ENCODE data around the gene TRAF2.

Gene TRAF2

DNA sequence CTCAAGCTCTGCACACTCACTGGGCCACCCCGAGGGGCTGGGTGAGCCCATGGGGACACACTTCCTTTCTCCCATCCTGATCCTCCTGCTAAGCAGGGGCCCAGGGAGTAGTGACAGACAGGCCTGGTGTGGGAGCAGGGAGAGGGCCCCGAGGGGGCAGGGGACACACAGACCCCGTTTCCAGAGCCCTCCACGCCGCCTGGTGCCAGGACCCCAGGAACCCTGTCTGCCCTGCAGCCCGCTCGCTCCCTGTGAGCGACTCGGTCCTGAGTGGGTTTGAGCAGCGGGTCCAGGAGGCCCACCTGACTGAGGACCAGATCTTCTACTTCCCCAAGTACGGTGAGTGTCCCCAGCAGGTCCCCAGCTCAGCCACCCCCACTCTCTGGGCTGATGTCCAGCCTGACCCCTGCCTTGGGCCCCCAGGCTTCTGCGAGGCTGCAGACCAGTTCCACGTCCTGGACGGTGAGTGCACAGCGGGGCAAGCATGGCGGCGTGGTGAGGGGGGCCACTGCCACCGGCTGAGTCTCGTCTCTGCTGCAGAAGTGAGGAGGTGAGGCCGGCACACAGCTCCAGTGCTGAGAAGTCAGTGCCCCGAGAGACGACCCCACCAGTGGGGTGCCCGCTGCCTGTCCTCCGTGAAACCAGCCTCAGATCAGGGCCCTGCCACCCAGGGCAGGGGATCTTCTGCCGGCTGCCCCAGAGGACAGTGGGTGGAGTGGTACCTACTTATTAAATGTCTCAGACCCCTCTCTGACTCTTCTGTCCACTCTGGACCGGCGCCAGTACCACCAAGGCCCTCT lies 60.1 kb downstream of the TRAF2 start:
- no peak for DNase-seq
- H3K36me3 ChIP-seq (replicated peaks): peaks cover 19% of the 10 kb centered on the region
- in situ Hi-C loops (cut with HindIII; ENCODE audit: low pct_ligation_motif_present, low sequenced_read_pairs): loop anchor here (25.0 kb wide), 1 partner anchor 91 kb away; the partner anchor contains the start of genes ABCA2, FUT7 and NPDC1
- TF ChIP-seq, protein P1, sequence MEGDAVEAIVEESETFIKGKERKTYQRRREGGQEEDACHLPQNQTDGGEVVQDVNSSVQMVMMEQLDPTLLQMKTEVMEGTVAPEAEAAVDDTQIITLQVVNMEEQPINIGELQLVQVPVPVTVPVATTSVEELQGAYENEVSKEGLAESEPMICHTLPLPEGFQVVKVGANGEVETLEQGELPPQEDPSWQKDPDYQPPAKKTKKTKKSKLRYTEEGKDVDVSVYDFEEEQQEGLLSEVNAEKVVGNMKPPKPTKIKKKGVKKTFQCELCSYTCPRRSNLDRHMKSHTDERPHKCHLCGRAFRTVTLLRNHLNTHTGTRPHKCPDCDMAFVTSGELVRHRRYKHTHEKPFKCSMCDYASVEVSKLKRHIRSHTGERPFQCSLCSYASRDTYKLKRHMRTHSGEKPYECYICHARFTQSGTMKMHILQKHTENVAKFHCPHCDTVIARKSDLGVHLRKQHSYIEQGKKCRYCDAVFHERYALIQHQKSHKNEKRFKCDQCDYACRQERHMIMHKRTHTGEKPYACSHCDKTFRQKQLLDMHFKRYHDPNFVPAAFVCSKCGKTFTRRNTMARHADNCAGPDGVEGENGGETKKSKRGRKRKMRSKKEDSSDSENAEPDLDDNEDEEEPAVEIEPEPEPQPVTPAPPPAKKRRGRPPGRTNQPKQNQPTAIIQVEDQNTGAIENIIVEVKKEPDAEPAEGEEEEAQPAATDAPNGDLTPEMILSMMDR (IDR thresholded peaks at IDR 0.05; ENCODE audit: low read depth, low read length, missing control alignments): no peak
- no peak overlapping the region for H3K4me3 ChIP-seq (ENCODE audit: low read depth, low read length)
- no peak overlapping the region for H3K27ac ChIP-seq
- no peaks in the 10 kb centered on the region for H3K27me3 ChIP-seq (replicated peaks)

- no peak overlapping the region for H3K27ac ChIP-seq
- in situ Hi-C loops (cut with HindIII; ENCODE audit: low pct_ligation_motif_present, low sequenced_read_pairs): loop anchor here (25.0 kb wide), 1 partner anchor 90 kb away; the partner anchor contains the start of genes ABCA2, FUT7 and NPDC1
- TF ChIP-seq, protein P1 (IDR thresholded peaks at IDR 0.05; ENCODE audit: low read depth, low read length, missing control alignments): no peak
- H3K27me3 ChIP-seq (replicated peaks): no peaks in the 10 kb centered on the region
- DNase-seq: no peak
- H3K36me3 ChIP-seq (replicated peaks): peaks cover 11% of the 10 kb centered on the region
- no peak overlapping the region for H3K4me3 ChIP-seq (ENCODE audit: low read depth, low read length)
These were observed 60.9 kb downstream of the TRAF2 start for GRCh38 chr9:136947028-136947891.

- H3K27me3 ChIP-seq (replicated peaks): no peaks in the 10 kb centered on the region
- no peak overlapping the region for H3K27ac ChIP-seq
- peaks cover 3% of the 10 kb centered on the region for H3K36me3 ChIP-seq (replicated peaks)
- no peak overlapping the region for H3K4me3 ChIP-seq (ENCODE audit: low read depth, low read length)
- DNase-seq: no peak
- TF ChIP-seq, protein P1 (IDR thresholded peaks at IDR 0.05; ENCODE audit: low read depth, low read length, missing control alignments): peak; percentile 68
- in situ Hi-C loops (cut with HindIII; ENCODE audit: low pct_ligation_motif_present, low sequenced_read_pairs): loop anchor here (25.0 kb wide), 1 partner anchor 89 kb away; the partner anchor contains the start of genes ABCA2, FUT7 and NPDC1
These were observed 61.7 kb downstream of the TRAF2 start for GRCh38 chr9:136947955-136948510.

GRCh38 chr9:136949239-136949816 lies 63.0 kb downstream of the TRAF2 start:
- Histone ChIP-seq H3K27ac (no peak overlapping the region), H3K27me3 (replicated peaks) (no peaks in the 10 kb centered on the region), H3K4me3 (ENCODE audit: low read depth, low read length) (peak overlapping the region; percentile 53), H3K36me3 (replicated peaks) (no peaks in the 10 kb centered on the region)
- DNase-seq: no peak
- TF ChIP-seq, protein P1 (IDR thresholded peaks at IDR 0.05; ENCODE audit: low read depth, low read length, missing control alignments): no peak
- in situ Hi-C loops (cut with HindIII; ENCODE audit: low pct_ligation_motif_present, low sequenced_read_pairs): loop anchor here (25.0 kb wide), 1 partner anchor 88 kb away; the partner anchor contains the start of genes ABCA2, FUT7 and NPDC1

Measured in brain microvascular endothelial cell (primary cell).